Common myeloid progenitor, CD34-positive (primary cell): ENCODE measurements around the gene JMJD1C.
A peak's percentile ranks its signal among the peaks of the same experiment; 100 is the strongest.
"Not testable (repeated sequence)": the region's sequence is repeated elsewhere in the genome, so short reads cannot be mapped to it uniquely, and the experiment has no call there.

Experiments
- CTCF ChIA-PET: fragments of 350-600 bp; sonication (Branson Sonifier 250); formaldehyde crosslinking; loops from one replicate; lab custom pipeline; 2021; ENCODE audit warnings: antibody characterized with exemption; lab: Charles Lee
- POLR2A ChIA-PET: fragments of 350-600 bp; sonication (Branson Sonifier 250); formaldehyde crosslinking; loops from one replicate; lab custom pipeline; 2021; ENCODE audit warnings: antibody characterized with exemption; lab: Charles Lee
- DNase-seq, 3 donors: peaks; one replicate each; pipeline versions ENCODE4 v3.0.0 to v3.0.0-alpha.2; 2013
- H3K27ac ChIP-seq, 2 experiments: 1 replicate in 1 of 2; 2 replicates in 1 of 2; pipeline ENCODE4 v1.7.0; 2013; ENCODE audit warnings: inconsistent platforms in 2 of 2, low read length in 2 of 2, mild to moderate bottlenecking in 2 of 2, low read depth in 1 of 2, moderate library complexity in 1 of 2; ENCODE audit not compliant: severe bottlenecking in 2 of 2, insufficient read depth in 1 of 2, poor library complexity in 1 of 2
- H3K27me3 ChIP-seq, 5 experiments: replicated peaks in 2 of 5; 1 replicate in 3 of 5; 2 replicates in 2 of 5; pipeline versions ENCODE4 v1.6.1 to v1.7.0; 2013; ENCODE audit warnings: low read length in 4 of 5, mild to moderate bottlenecking in 2 of 5, moderate library complexity in 2 of 5, inconsistent platforms in 1 of 5; ENCODE audit not compliant: insufficient read depth in 5 of 5, control insufficient read depth in 4 of 5
- H3K36me3 ChIP-seq, 4 experiments: 1 replicate in 2 of 4; 2 replicates in 2 of 4; pipeline versions ENCODE4 v1.6.1 to v1.7.0; 2013; ENCODE audit warnings: low read length in 3 of 4, control low read depth in 1 of 4, mild to moderate bottlenecking in 1 of 4; ENCODE audit not compliant: control insufficient read depth in 4 of 4, insufficient read depth in 4 of 4
- H3K4me1 ChIP-seq, 4 experiments: 1 replicate in 3 of 4; 2 replicates in 1 of 4; pipeline versions ENCODE4 v1.6.1 to v1.7.1; 2013; ENCODE audit warnings: low read length in 3 of 4, mild to moderate bottlenecking in 3 of 4, control low read depth in 1 of 4, inconsistent platforms in 1 of 4, moderate library complexity in 1 of 4; ENCODE audit not compliant: control insufficient read depth in 4 of 4, insufficient read depth in 4 of 4; ENCODE audit errors: control extremely low read depth in 1 of 4
- H3K4me3 ChIP-seq, 7 experiments: 1 replicate in 4 of 7; 2 replicates in 3 of 7; pipeline versions ENCODE4 v1.5.1 to v1.7.0; 2013; ENCODE audit warnings: mild to moderate bottlenecking in 7 of 7, low read length in 6 of 7, moderate library complexity in 6 of 7, inconsistent platforms in 2 of 7, low read depth in 2 of 7, control low read depth in 1 of 7; ENCODE audit not compliant: insufficient read depth in 4 of 7, control insufficient read depth in 1 of 7; ENCODE audit errors: extremely low read depth in 1 of 7
- H3K9me3 ChIP-seq, 5 experiments: 1 replicate in 4 of 5; 2 replicates in 1 of 5; pipeline versions ENCODE4 v1.6.1 to v1.7.1; 2013; ENCODE audit warnings: low read length in 4 of 5, mild to moderate bottlenecking in 2 of 5, inconsistent platforms in 1 of 5, low read depth in 1 of 5, moderate library complexity in 1 of 5; ENCODE audit not compliant: control insufficient read depth in 4 of 5, insufficient read depth in 2 of 5; ENCODE audit errors: control extremely low read depth in 1 of 5
- WGBS: methylation state at CpG from one replicate; pipeline ENCODE4 v1.1.5; 2013; ENCODE audit not compliant: insufficient coverage; 5-methylcytosine and 5-hydroxymethylcytosine counted together

JMJD1C gene

GRCh38 chr10:63352976-63353375, 112.8 kb downstream of the JMJD1C start:
- Histone ChIP-seq H3K4me1 (no peaks in the 10 kb centered on the region), H3K27ac (no peak overlapping the region), H3K27me3 (no peaks in the 10 kb centered on the region), H3K4me3 (no peak overlapping the region), H3K9me3 (no peaks in the 10 kb centered on the region), H3K36me3 (no peaks in the 10 kb centered on the region)
- ChIA-PET POLR2A (no interaction called here), CTCF (no interaction called here)
- no peak for DNase-seq
- WGBS: no CpG with 5 or more reads among the region's 3 CpGs

DNA sequence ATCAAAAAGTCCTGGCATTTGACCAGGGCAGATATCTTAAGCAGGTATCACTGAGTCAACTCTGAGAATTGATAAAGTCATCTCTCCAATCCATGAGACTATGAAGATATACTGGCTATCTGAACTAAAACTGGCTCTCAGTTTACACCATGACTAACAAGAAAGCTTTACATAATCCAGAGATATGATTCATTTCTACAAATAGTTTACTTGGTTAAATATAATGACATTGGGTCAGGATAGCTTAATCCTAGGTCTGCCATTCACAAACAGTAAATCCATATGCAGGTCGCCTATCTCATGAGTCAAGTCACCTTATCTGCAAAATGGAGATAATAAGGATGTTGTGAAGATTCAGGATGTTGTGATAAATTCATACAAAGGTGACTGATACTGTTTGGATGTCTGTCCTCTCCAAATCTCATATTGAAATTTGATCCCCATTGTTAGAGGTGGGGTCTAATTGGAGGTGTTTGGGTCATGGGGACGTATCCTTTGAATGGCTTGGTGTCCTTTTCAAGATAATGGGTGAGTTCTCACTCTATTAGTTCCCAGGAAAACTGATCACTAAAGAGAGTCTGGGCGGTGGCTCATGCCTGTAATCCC, 117.4 kb downstream of the JMJD1C start:
- Histone ChIP-seq H3K9me3 (no peaks in the 10 kb centered on the region), H3K4me1 (no peaks in the 10 kb centered on the region), H3K27me3 (no peaks in the 10 kb centered on the region), H3K36me3 (no peaks in the 10 kb centered on the region), H3K27ac (no peak overlapping the region), H3K4me3 (no peak overlapping the region)
- 88% methylated on average over 1 of the region's 3 CpGs for WGBS
- ChIA-PET CTCF (no interaction called here), POLR2A (no interaction called here)
- no peak for DNase-seq

DNA sequence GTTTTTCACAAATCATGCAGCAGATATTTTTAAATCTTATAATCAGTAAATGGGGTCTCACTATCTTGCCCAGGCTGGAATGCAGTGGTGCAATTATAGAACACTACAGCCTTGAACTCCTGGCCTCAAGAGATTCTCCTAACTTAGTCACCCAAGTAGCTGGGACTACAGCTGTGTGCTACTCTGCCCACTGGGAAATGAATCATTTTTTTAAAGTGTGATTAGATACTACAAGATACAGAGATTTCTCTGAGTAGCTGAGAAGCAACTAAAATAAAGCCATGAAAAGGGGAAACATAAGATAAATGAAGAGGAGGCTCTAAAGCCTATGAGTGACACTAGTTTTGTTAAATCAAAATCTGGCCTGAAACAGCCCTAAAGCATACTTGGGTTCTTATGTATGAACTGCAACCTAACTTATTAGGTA, 119.7 kb downstream of the JMJD1C start:
- ChIA-PET POLR2A (no interaction called here), CTCF (interaction anchor here (1.4 kb wide), 1 partner anchor 121 kb away, joined by 3 read pairs; no protein-coding TSS in a partner anchor)
- Histone ChIP-seq H3K36me3 (no peaks in the 10 kb centered on the region), H3K4me1 (no peaks in the 10 kb centered on the region), H3K9me3 (no peaks in the 10 kb centered on the region), H3K27ac (no peak overlapping the region), H3K4me3 (no peak overlapping the region), H3K27me3 (no peaks in the 10 kb centered on the region)
- DNase-seq: peak in 1 of 3 donors; percentile 2

DNA sequence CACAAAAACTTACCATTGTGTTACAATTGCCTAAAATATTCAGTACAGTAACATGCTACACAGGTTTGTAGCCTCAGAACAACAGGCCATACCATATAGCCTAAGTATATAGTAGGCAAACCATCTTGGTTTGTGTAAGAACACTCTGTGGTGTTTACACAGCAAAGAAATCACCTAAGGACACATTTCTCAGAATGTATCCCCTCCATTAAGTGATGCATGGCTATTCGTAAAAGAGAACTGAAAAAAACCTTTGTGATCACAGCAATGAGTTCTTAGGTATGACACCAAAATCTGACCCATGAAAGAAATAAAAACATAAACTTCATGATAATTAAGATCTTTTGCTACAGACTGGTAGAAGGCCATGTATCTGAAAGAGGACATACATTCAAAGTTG, 121.5 kb downstream of the JMJD1C start:
- Histone ChIP-seq H3K27ac (no peak overlapping the region), H3K36me3 (peaks cover 0 to 5% (median 0%) of the 10 kb centered on the region in 4 experiments), H3K4me3 (no peak overlapping the region), H3K4me1 (no peaks in the 10 kb centered on the region), H3K27me3 (no peaks in the 10 kb centered on the region), H3K9me3 (no peaks in the 10 kb centered on the region)
- no CpG with 5 or more reads among the region's 1 CpG for WGBS
- POLR2A ChIA-PET: no interaction called here
- DNase-seq: no peak
- CTCF ChIA-PET: no interaction called here

DNA sequence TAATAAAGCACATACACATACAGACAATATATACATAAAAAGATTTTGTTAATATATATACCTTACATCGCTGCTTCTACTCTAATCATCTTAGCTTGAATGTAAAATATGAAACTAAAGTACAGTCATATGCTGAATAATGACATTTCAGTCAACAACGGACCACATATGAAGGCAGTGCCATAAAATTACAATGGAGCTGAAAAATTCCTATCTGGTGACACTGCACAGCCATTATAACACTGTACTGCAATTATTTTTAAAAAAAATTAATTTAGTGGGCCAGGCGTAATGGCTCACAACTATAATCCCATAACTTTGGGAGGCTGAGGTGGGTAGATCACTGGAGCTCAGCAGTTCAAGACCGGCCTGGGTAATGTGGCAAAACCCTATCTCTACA, 122.3 kb downstream of the JMJD1C start:
- CTCF ChIA-PET: interaction anchor here (0.6 to 0.7 kb wide), 2 partner anchors 59 to 115 kb away, joined by 3 read pairs; no protein-coding TSS in a partner anchor
- H3K36me3 ChIP-seq: peaks cover 0 to 5% (median 0%) of the 10 kb centered on the region in 4 experiments
- no peaks in the 10 kb centered on the region for H3K9me3 ChIP-seq
- no peak overlapping the region for H3K27ac ChIP-seq
- H3K4me1 ChIP-seq: no peaks in the 10 kb centered on the region
- H3K4me3 ChIP-seq: no peak overlapping the region
- no CpG with 5 or more reads among the region's 4 CpGs for WGBS
- POLR2A ChIA-PET: no interaction called here
- H3K27me3 ChIP-seq: no peaks in the 10 kb centered on the region
- DNase-seq: no peak

- CTCF ChIA-PET: interaction anchor here (1.1 kb wide), 1 partner anchor 53 kb away, joined by 3 read pairs; no protein-coding TSS in a partner anchor
- H3K36me3 ChIP-seq, H3K4me3 ChIP-seq, H3K9me3 ChIP-seq, H3K27ac ChIP-seq, H3K4me1 ChIP-seq, POLR2A ChIA-PET, DNase-seq, H3K27me3 ChIP-seq: not testable (repeated sequence)
- 100% methylated on average over 5 of the region's 7 CpGs for WGBS
These were observed 126.1 kb downstream of the JMJD1C start for GRCh38 chr10:63339640-63340039.

GRCh38 chr10:63337455-63338251, 128.1 kb downstream of the JMJD1C start:
- ChIA-PET CTCF (interaction anchor here (0.9 kb wide), 2 partner anchors 10 to 176 kb away, joined by 3 to 4 read pairs; no protein-coding TSS in a partner anchor), POLR2A (no interaction called here)
- no peaks in the 10 kb centered on the region for H3K4me1 ChIP-seq
- H3K36me3 ChIP-seq: peaks cover 0 to 5% (median 0%) of the 10 kb centered on the region in 4 experiments
- no peak overlapping the region for H3K4me3 ChIP-seq
- no CpG with 5 or more reads among the region's 4 CpGs for WGBS
- H3K9me3 ChIP-seq: no peaks in the 10 kb centered on the region
- H3K27me3 ChIP-seq: no peaks in the 10 kb centered on the region
- H3K27ac ChIP-seq: no peak overlapping the region
- no peak for DNase-seq
